Activated T-helper 17 cell treated with anti-CD3 and anti-CD28 coated beads, Interleukin-2, amount 50 U/mL, for 72 hours (primary cell): ENCODE measurements around the gene HBEGF. TPM values are rescaled to one million over a fixed set of nuclear protein-coding genes. Genes with fewer than 3 reads are reported as not detected.

Experiments
- ATAC-seq: fragments of 150-1000 bp; cut with Tn5 transposase; replicated peaks from 2 replicates; pipeline ENCODE4 v1.10.0; 2021; ENCODE audit warnings: mild to moderate bottlenecking, moderate library complexity
- H3K27ac Mint-ChIP-seq: one replicate; pipeline ENCODE4 v1.8.0; 2022; ENCODE audit warnings: mixed read lengths
- H3K27me3 Mint-ChIP-seq: one replicate; pipeline ENCODE4 v1.8.0; 2022; ENCODE audit warnings: mixed read lengths
- H3K36me3 Mint-ChIP-seq: one replicate; pipeline ENCODE4 v1.8.0; 2022; ENCODE audit warnings: low read depth, mild to moderate bottlenecking, mixed read lengths
- H3K4me1 Mint-ChIP-seq: one replicate; pipeline ENCODE4 v1.8.0; 2022; ENCODE audit warnings: mixed read lengths
- H3K4me3 Mint-ChIP-seq: one replicate; pipeline ENCODE4 v1.8.0; 2022; ENCODE audit warnings: mild to moderate bottlenecking, mixed read lengths
- H3K9me3 Mint-ChIP-seq: one replicate; pipeline ENCODE4 v1.8.0; 2022; ENCODE audit warnings: mixed read lengths
- total RNA-seq, 2 donors: library from RNA; stranded (reverse); gene quantifications; one replicate each; pipeline ENCODE4 v1.2.3, GENCODE V29; 2022

HBEGF gene
- total RNA-seq, 2 donors from 2014 or later: 12.6 to 22.9 TPM

- Mint-ChIP-seq H3K27ac (peak overlapping the region; percentile 34), H3K9me3 (no peaks in the 10 kb centered on the region), H3K36me3 (peaks cover 33% of the 10 kb centered on the region), H3K27me3 (no peaks in the 10 kb centered on the region), H3K4me1 (peaks cover 29% of the 10 kb centered on the region), H3K4me3 (peak overlapping the region; percentile 10)
- ATAC-seq: no peak
Observed at GRCh38 chr5:140293091-140293848, 53.1 kb downstream of the HBEGF start.

- Mint-ChIP-seq H3K36me3 (peaks cover 28% of the 10 kb centered on the region), H3K27ac (peak overlapping the region; percentile 34), H3K9me3 (no peaks in the 10 kb centered on the region), H3K4me3 (peak overlapping the region; percentile 10), H3K4me1 (peaks cover 33% of the 10 kb centered on the region), H3K27me3 (no peaks in the 10 kb centered on the region)
- no peak for ATAC-seq
Observed at GRCh38 chr5:140292212-140293036, 54.0 kb downstream of the HBEGF start.

- Mint-ChIP-seq H3K27me3 (no peaks in the 10 kb centered on the region), H3K4me3 (no peak overlapping the region), H3K9me3 (no peaks in the 10 kb centered on the region), H3K4me1 (peaks cover 24% of the 10 kb centered on the region), H3K36me3 (peaks cover 7% of the 10 kb centered on the region), H3K27ac (no peak overlapping the region)
- no peak for ATAC-seq
Observed at GRCh38 chr5:140287801-140288521, 58.4 kb downstream of the HBEGF start.

GRCh38 chr5:140286424-140286823 is 60.0 kb downstream of the HBEGF start:
- Mint-ChIP-seq H3K9me3 (no peaks in the 10 kb centered on the region), H3K36me3 (peaks cover 8% of the 10 kb centered on the region), H3K4me1 (peaks cover 21% of the 10 kb centered on the region), H3K4me3 (no peak overlapping the region), H3K27me3 (no peaks in the 10 kb centered on the region), H3K27ac (no peak overlapping the region)
- ATAC-seq: no peak

GRCh38 chr5:140284013-140284412 is 62.4 kb downstream of the HBEGF start:
- no peaks in the 10 kb centered on the region for H3K9me3 Mint-ChIP-seq
- ATAC-seq: no peak
- peaks cover 18% of the 10 kb centered on the region for H3K4me1 Mint-ChIP-seq
- peaks cover 21% of the 10 kb centered on the region for H3K36me3 Mint-ChIP-seq
- no peak overlapping the region for H3K27ac Mint-ChIP-seq
- H3K27me3 Mint-ChIP-seq: no peaks in the 10 kb centered on the region
- no peak overlapping the region for H3K4me3 Mint-ChIP-seq

Other genes with a start within 250 kb of the HBEGF start
- 10 to 100 TPM; 11.1 to 14.3 TPM for gene PURA, start 232.5 kb downstream of the HBEGF start, total RNA-seq
- gene IGIP, start 220.7 kb downstream of the HBEGF start, total RNA-seq: 1 to 10 TPM; 2.4 to 6.7 TPM
- gene CYSTM1, start 171.4 kb downstream of the HBEGF start, total RNA-seq: 10 to 100 TPM; 11.3 to 11.9 TPM
- gene PFDN1, start 43.5 kb downstream of the HBEGF start, total RNA-seq: 10 to 100 TPM; 40.1 to 64.1 TPM
- under 1 TPM; 0.26 TPM for gene SLC4A9, start 13.6 kb upstream of the HBEGF start, total RNA-seq
- gene ANKHD1, start 55.2 kb upstream of the HBEGF start, total RNA-seq: 100 to 1,000 TPM in 1 of 2 donors, 10 to 100 TPM in 1; 94.5 to 119 TPM
- gene EIF4EBP3, start 201.1 kb upstream of the HBEGF start, total RNA-seq: 10 to 100 TPM in 1 of 2 donors, 1 to 10 TPM in 1; 8.9 to 11.8 TPM
- gene SRA1, start 210.9 kb upstream of the HBEGF start, total RNA-seq: 10 to 100 TPM; 32.3 to 39.1 TPM
- gene APBB3, start 218.0 kb upstream of the HBEGF start, total RNA-seq: 10 to 100 TPM; 20.5 to 56.6 TPM
- gene SLC35A4, start 218.2 kb upstream of the HBEGF start, total RNA-seq: 10 to 100 TPM; 56.0 to 89.6 TPM